ENCODE results near the gene LGALSL.

Gene LGALSL

DNA sequence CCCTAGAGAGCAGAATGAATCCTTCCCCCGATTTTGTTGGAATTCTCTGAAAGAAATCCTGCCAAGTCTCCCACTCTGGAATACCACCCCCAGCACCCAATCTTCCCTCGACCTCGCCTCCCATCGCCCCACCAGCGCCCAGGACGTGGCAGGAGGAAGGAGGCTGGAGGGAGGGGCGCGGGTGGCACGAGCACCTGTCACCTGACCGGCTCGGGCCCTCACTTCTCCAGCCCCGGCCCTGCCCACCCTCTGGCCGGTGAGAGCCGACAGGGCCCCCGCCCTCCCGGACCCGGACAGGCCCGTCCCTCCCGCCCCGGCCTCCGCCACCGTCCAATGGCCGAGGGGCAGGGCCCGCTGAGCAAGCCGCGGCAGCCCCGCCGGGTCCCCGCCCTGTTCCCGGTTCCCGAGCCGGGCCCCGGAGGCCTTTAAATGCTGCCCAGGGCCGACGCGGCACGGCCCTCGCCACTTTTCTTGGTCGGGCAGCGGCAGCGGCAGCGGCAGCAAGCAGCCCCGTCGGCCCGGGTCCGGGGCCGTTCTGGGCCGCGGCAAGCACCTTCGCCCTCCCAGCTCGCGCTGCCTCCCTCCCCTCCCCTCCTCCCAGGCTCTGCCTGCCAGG is at the start of gene LGALSL:
Gene LGALSL (plus strand): TSS at position 393 of the 616 bp plus-strand sequence. CDS start 384 bp downstream, outside the sequence.
- DNase-seq = no peak

DNA sequence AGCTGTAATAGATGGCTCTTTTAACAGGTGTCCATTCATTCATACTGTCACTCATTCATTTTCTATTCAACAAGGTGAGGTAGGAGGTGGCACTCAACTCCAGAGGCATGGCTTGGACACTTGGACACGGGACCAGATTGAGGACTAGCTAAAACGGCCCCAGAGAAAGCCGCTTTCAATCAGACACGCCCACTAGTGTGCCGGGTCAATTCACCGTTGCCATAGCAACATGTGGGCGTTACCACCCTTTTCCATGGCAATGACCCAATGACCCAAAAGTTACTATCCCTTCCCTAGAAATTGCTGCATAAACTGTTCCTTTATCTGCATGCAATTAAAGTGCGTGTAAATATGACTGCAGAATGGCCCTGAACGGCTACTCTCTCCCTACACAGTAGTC is 49.2 kb upstream of the LGALSL start:
- DNase-seq = no peak

DNA sequence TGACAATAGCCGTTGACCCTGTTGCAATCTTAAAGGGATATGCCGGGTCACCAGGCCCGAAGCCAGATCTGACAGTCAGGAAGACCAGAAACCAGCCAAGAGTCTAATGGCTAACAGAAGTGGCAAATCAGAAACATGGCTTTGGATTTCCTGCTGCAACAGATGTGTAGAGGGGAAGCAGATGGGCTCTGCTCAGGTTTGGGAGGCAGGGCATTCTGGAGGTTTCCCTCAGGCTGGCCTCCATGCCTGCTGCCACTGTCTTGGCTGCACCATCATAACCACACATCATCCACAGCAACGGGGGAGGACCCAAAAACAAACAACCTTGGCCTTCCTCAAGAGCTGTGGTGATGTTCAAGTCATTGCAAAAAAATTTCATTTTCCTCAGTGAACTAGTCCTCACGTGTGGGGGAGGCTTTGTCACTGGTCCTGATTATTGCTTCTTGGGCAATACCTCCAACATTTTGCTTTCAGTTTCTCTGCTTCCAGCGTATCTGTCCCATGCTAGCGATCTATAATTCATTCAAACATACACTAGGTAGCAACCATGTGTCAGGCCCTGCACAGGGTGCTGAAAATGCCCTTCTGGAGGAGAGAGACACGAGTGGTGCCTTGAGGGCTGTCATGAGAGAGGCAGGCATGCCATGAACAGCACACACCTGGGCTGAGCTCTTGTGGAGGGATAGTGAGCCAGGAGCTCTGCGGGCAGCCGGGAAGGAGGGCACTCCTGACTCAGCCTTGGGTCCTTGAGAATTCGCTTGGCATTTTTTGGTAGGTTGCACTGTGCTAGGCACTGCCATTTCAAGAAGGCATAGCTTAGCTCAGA is 48.2 kb upstream of the LGALSL start:
- no peak for DNase-seq

DNA sequence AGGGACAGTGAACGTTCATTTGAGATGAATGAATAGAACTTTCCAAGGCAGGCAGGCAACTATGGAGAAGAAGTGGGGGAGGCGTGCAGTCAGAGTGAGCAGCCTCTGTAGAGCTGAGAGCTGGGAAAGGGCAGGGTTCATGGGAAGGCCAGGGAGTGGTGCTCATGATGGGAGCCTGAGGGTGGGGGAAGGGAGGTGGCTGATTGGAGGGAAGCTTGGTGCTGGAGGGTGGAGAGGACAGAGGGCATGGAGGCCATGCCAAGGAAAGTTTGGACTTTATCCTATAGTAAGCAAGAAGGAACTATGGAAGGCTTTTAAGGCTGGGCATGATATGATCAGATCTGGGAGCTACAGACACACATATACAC is 47.6 kb upstream of the LGALSL start:
- DNase-seq = no peak

DNA sequence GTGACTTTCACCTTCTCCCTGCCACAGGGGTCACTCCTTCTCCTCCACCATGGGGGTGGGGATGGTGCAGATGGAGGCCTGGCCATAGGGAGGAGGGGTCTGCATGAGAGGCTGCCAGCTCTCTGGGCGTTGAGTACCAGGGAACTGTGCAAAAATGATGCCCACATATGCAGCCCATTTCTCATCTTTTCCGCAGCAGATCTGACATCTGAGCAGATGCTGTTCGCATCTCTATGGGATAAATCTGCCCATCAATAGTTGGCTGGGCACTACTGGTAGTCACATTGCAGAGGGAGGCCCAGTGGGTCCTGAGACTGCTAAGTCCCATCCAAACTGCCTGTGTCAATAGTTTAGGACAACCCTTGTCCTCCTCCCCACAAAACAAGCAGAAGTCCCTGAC is 45.9 kb upstream of the LGALSL start:
- DNase-seq = no peak

DNA sequence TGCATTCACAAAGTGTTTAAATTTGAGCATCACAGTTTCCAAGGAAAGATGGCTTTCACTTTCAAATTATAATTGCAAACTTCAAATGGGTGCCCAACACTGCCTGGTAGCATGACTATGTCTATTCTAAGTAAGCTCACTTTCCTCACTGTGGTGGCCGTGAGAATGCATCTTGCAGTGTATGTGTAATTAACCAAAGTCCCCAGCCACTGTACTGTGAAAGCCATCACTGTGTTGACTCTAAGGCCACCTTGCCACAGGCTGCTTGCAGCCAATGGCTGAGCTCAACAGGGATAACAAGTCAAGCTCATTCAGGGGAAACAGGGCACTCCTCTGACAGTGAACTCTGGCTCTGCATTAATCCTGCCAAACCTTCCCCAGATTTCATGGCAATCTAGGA is 43.3 kb upstream of the LGALSL start:
- DNase-seq = no peak

DNA sequence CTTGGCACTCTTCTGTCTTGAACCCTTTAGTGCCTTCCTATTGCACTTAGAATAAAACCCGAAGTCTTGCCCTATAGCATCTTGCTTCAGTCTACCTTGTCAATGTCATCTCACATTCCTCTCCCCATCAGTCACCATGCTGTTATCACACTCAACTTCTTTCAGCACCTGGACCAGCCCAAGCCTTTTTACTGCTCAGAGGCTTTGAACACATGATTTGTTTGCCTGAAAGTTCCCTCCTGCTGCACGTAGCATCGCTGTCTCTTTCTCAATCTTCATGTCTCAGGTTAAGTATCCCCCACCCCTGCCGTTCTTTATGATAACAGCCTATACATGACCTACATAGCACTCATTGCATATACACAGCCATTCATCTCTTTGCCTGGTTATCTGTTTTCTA is 41.3 kb upstream of the LGALSL start:
- no peak for DNase-seq

DNA sequence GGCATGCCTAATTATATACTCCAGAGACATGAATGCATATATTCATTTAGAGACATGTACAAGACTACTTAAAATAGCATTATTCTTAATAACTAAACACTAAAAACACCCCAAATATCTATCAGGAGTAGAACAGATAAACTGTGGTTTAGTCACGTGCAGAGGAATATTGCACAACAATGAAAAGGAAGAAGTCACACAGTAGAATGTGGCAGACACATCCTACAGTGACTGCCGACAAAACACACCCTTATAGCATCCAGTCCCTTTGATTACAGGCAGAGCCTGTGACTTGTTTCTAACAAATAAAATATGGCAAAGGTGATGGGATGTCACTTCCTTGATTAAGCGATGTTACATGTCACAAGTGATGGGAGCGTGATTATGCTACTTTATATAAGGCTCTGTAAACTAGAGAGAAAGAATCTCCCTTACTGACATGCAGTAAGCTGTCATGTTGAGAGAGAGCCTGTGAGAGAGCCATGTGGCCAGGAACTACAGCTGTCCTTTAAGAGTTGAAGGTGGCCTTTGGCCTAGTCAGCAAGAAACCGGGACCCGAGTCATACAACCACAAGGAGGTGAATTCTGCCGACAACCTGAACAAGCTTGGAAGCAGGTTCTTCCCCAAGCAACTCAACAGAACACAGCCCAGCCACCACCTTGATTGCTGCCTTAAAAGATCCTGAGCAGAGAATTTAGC is 39.1 kb upstream of the LGALSL start:
- no peak for DNase-seq

DNA sequence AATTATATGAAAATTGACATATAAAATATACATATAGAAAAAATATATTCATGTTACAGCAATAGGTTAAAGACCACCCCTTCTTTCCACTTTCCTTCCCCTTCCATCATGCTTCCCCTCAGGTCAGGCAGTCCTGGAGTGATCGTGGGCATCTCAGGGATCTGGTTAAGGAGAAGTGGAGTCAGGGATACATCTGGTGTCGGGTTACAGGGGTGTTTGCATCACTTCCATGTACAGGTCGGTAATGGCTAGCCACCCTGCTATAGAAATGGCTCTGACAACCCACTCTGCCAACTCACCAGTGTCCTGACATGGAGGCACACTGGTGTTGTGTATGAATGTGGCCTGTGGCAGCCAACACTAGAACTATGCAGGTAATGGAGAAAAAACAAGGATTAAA is 36.3 kb upstream of the LGALSL start:
- DNase-seq = no peak

DNA sequence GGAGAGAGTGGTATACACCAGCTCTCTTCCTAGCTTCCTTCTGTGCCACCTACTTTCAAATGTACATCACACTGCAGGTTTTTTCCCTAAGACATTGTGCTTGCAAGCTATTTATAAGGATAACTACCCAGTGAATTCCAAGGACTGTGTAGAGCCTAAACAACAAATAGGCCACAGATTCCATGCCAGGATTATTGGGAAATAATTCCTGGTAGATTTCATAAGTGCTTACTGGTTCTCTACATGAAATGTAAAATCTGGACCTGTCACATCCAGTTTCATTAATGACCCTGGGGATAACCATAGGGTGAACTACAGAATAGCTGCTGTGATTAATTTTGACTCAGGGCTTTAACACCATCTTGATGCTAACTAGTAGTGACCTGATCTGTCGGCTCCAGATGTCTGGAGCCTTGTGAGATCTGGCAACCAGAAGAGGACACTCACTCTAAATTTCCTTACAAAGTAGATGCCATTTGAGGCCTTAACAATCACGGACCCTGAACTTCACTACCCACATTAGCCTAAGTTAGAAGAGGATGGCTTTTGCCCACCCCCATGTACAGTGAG is 34.3 kb upstream of the LGALSL start:
- DNase-seq = no peak

DNA sequence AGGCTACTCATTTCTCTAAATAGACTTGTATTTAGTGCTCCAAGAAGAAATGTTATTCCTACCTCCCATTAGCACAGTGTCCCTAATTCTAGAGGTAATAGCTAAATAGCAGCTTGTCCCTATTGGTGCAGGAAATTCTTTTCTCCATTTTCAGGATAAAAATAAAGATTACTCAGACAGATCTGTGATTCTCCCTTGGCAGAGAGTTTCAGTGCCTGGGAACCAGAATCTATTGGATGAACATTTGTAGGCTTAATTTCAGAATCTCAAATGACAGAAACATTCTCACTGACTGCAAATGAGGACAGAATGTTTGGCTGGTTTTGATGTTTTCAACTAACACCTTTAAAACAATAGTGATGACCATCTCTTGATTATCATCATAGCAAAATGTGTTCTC is 33.3 kb upstream of the LGALSL start:
- DNase-seq = no peak

DNA sequence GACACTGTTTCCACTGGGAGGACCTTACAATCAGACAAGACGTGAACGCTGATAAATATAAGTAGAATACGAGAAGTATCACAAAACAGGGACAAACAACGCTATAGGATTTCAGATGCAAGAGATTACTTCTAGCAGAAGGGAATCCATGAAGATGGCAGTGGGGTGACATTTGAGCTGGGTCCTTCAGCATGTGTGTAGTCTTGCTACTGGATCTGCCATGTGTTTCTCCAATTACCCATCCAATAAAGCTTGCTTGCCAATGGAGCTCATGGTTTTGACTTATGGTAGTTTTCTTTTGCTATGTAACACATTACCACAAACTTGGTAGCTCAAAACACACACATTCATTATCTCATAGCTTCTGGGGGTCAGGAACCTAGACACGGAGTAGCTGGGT is 32.8 kb upstream of the LGALSL start:
- no peak for DNase-seq

DNA sequence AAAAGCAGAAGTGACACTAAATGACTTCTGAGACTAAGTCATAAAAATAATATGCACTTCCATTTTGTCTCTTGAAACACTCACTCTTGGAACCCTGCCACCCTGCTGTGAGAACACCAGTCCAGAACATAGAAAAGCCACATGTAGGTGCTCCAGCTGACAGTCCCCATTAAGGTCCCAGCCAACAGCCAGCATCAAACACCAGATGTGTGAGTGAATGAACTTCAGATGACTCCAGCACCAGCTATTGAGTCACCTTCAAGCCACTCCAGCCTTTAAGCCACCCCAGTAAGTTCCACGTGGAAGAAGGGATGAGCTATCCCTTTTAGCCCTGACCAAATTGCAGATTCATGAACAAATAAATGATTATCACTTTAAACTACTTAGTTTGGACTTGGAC is 31.5 kb upstream of the LGALSL start:
- DNase-seq = no peak

DNA sequence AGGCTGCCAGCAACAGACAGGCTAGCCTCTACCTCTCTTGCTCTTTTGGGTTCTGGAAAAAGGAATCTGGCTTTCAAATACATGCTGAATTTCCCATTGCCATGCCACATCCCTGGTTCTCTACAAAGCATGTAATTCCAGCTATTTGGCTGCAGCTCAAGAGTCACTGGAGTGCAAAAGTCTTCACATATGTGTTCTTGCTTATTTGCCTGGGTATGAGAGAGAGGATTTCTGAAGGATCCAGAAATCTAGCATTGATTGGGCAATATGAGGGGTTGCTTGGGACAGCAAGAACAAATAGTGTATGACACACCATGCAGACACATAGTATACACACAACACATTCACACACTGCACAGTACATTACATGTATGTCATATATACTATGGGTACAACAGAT is 30.7 kb upstream of the LGALSL start:
- no peak for DNase-seq

DNA sequence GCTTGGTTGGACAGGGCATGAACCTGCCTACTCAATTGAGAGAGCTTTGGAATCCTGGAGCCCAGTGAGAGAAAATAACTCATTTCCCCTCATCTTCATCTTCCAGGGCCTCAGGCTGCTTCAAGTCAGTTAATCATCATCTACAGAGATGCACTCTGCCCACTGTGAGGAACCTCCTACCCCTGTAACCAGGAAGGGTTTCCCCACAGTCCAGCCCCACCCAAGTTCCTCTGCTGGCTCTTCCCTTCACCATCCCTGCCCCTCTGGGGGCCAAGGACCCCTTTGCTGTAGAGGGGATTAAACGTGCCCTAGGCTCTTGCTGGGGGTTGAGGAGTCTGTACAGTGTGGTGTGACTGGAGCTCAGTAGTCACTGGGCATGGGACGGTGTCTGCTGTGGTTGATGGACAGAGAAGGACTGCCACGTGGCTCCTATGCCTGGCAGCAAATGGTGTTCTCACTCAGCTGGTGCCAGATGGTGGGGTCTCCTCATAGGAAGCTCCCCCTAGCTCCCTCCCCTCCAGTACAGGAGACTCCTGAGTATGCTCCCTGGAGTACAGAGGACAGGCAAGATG is 29.5 kb upstream of the LGALSL start:
- no peak for DNase-seq

DNA sequence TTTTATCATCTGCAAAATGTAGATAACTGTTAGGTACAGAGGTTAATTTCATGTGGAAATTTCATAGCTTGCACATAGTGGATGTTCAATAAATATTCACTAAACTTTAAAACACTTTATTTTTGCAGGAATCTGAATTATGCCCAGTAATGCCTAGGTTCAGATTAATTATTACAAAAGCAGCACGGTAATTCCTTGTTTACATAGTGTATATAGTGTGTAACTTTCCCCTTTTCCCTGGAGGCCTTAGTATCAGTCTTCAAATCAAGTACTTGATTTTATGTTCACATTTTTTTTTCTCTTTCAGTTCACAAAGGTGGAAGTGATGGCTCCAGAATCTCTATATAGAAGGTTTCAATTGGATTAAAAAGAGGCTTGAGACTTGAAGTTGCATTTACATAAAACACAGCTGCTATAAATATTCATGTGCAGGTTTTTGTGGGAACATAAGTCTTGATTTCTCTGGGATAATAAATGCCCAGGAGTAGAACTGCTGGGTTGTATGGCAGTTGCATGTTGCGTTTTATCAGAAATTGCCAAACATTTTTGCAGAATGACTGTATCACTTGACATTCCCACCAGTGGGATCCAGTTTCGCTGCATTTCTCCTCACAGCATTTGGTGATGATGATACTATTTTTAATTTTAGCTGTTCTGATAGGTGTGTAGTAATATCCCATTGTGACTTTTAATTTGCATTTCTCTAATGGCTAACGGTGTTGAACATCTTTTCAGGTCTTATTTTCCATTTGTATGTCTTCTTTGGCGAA is 27.6 kb upstream of the LGALSL start:
- DNase-seq = no peak

DNA sequence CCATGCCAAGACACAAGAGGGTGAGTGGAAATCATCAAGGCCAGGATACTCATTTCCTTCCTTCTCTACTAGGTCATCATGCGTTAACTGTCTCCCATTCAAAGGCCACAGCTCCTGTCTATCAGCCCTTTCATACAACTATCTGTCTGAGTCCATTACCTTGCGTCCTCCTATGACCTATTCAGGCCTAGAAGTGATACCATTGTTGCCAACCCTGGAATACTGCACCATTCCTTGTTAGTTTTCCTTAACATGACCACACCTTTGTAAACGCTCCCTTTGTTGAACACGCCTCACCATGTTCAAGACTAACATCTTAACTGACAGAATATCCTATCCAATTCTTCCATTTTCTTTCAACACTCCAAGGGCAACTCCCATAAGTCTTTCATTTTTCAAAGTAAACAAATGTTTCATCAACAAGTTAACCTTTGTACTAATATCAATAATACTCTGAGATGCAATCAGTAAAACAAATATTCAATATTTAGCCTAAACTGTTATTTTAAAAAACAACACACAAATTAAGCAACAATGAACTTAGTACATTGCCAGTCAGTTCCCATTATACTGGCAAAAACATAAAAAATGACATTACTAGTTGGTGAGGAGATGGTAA is 19.8 kb upstream of the LGALSL start:
- DNase-seq = no peak

DNA sequence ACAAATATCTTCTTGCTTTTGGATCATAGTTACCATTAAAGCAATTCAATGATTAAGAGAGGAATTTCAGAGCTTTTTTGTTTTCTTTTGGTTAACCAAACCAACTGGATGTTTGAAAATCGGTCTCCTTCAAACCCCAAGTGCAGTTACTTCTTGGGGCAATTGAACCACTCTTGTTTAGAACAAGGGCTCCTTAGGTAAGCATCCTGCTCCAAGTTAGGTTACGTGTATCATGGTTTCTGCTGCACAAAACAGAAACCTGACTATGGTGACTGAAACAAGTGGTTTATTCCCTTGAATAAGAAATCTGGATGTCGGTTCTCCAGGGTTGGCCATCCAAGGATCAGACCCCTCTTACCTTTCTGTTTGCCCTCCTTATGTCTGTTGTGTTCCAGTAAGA is 16.1 kb upstream of the LGALSL start:
- DNase-seq = no peak

DNA sequence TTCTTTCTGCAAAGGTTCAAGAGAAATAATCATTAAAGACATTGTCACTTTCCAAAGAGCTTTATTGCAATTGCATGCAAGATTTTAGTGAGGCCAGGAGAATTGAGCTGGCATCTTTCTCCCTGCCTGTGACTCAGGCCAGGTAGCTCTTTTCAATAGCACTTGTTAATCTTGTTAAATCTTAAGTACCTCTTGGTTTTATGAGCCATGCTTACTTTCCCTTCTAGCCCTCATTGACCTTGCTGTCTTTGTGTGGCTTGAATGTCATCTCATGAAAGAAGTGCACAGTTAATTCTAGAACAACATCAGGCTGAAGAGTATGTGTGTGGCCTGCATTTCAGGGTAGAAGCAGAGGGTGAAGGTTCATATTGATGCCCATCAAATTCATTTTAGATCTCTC is 14.8 kb upstream of the LGALSL start:
- DNase-seq = no peak

DNA sequence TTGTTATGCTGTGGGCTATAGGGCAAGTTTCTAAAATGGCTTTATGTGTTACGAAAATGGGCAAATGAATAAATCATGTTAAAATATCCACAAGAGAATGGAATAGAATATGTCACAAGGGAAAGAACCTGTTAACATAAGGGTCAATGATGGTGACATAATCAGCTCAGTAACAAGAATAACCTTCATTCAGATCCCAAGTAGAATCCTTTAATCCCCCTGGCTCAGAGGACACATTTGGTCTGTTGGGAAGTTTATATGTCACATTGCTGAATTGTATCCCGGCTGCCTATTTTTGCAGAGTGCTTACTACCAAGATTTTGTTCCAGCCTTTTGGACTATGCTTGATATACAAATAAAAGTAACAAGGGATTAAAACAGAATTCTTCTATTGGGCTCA is 13.1 kb upstream of the LGALSL start:
- no peak for DNase-seq

DNA sequence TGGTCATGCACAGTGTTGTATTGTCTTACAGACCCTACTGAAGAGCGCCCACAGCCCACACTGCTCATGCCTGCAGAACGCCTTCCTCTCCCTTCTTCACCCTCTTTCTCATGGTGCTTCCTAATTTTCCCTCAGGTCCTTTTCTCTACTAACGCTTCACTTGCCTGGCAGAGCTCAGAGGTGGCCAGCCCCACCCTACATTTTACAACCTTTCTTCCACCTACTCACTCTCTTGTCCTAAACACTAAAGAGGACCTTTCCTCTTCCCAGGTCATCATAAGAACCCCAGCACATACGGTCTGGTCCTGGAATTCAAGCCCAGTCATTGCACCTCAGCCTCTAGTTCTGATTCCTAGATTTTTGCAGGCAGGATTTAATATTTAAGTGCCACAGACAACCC is 11.7 kb upstream of the LGALSL start:
- DNase-seq = no peak

DNA sequence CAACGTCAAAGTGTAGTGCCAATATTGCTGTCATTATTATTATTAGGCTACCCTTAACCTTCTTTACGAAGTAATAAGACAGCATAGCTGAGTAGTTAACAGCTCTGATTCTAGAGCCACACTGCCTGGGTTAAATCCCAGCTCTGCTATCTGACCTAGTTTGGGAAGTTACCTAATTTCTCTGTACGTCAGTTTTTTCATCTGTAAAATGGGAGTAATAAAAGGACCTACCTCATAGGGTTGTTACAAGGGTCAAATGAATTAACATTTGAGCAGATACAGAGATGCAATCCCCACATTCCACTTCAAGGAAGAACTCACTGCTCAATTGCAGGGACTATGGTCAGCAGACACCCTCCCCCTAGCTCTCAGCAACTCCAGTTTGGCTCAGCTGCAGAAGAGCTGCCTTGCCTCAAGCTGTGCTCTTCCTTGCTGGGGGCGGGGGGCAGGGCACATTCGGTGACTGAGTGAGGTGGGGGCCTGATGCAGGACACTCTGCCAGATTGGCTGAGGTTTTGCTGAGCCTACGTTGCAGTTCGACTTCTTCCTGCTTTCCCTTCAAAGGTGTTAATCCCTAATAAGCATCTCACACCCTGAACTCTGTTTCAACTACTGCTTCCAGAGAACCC is 11.0 kb upstream of the LGALSL start:
- DNase-seq = no peak
